ENCODE results near the gene PDHB.

PDHB gene

DNA sequence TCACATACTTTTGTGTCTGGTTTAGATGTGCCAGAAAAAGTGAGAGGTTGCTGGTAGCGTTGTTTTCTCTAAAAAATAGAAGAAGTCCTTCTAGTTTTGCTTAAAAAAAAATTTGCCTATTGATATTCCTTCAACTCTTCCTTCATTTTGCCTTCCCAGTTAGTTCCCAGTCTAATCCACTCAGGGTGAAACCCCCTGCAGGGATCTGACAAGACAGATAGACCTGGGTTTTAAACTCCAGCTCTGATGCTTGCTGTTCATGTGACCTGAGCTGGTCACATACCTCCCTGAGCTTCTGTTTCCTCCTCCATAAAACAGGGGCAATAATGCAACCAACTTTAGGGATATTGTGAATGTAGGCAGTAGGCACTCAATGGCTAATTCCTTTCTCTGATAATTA lies 39.6 kb upstream of the PDHB start:
- no peaks in the 10 kb centered on the region for H3F3A ChIP-seq (ENCODE audit: insufficient read depth, low read length)
- no peaks in the 10 kb centered on the region for H3K9me2 ChIP-seq (ENCODE audit: low read depth, low read length)
- TF ChIP-seq CTCF (IDR thresholded peaks at IDR 0.05; ENCODE audit: low read length): no peak
- no peak for TF ChIP-seq EZH2 (IDR thresholded peaks at IDR 0.05; ENCODE audit: borderline replicate concordance, low read length)
- no peaks in the 10 kb centered on the region for H3K79me2 ChIP-seq (ENCODE audit: insufficient read depth, low read length)
- H3K4me2 ChIP-seq (ENCODE audit: low read length): no peak overlapping the region
- H3K4me1 ChIP-seq (ENCODE audit: insufficient read depth, low read length, severe bottlenecking): peaks cover 5% of the 10 kb centered on the region
- no peak overlapping the region for H3K27ac ChIP-seq (ENCODE audit: low read depth, low read length, poor library complexity, severe bottlenecking)
- no peak overlapping the region for H2AFZ ChIP-seq (ENCODE audit: low read length)
- H3K4me3 ChIP-seq (ENCODE audit: low read depth, low read length, poor library complexity, severe bottlenecking): no peak overlapping the region
- H4K20me1 ChIP-seq (ENCODE audit: insufficient read depth, low read length): no peaks in the 10 kb centered on the region
- H3K9me3 ChIP-seq (ENCODE audit: low read length): no peaks in the 10 kb centered on the region
- no peaks in the 10 kb centered on the region for H3K36me3 ChIP-seq (ENCODE audit: insufficient read depth, low read length)
- H3K27me3 ChIP-seq (ENCODE audit: insufficient read depth, low read length): no peaks in the 10 kb centered on the region; the same call in 1 of the 2 replicates
- no peak overlapping the region for H3K9ac ChIP-seq (ENCODE audit: low read length)

- Histone ChIP-seq H3K4me3 (ENCODE audit: low read depth, low read length, poor library complexity, severe bottlenecking) (no peak overlapping the region), H3K9ac (ENCODE audit: low read length) (no peak overlapping the region), H3K4me1 (ENCODE audit: insufficient read depth, low read length, severe bottlenecking) (peaks cover 5% of the 10 kb centered on the region), H3F3A (ENCODE audit: insufficient read depth, low read length) (no peaks in the 10 kb centered on the region), H3K36me3 (ENCODE audit: insufficient read depth, low read length) (no peaks in the 10 kb centered on the region), H3K27ac (ENCODE audit: low read depth, low read length, poor library complexity, severe bottlenecking) (no peak overlapping the region), H3K79me2 (ENCODE audit: insufficient read depth, low read length) (no peaks in the 10 kb centered on the region), H4K20me1 (ENCODE audit: insufficient read depth, low read length) (no peaks in the 10 kb centered on the region), H3K9me3 (ENCODE audit: low read length) (no peaks in the 10 kb centered on the region), H3K27me3 (ENCODE audit: insufficient read depth, low read length) (no peaks in the 10 kb centered on the region; the same call in 1 of the 2 replicates), H2AFZ (ENCODE audit: low read length) (no peak overlapping the region), H3K9me2 (ENCODE audit: low read depth, low read length) (no peaks in the 10 kb centered on the region), H3K4me2 (ENCODE audit: low read length) (no peak overlapping the region)
- TF ChIP-seq CTCF (IDR thresholded peaks at IDR 0.05; ENCODE audit: low read length): no peak
- no peak for TF ChIP-seq EZH2 (IDR thresholded peaks at IDR 0.05; ENCODE audit: borderline replicate concordance, low read length)
Observed at GRCh38 chr3:58471025-58471887, 37.6 kb upstream of the PDHB start.

GRCh38 chr3:58470363-58471024 lies 36.9 kb upstream of the PDHB start:
- no peaks in the 10 kb centered on the region; the same call in 1 of the 2 replicates for H3K27me3 ChIP-seq (ENCODE audit: insufficient read depth, low read length)
- no peak overlapping the region for H3K9ac ChIP-seq (ENCODE audit: low read length)
- H3K27ac ChIP-seq (ENCODE audit: low read depth, low read length, poor library complexity, severe bottlenecking): no peak overlapping the region
- no peaks in the 10 kb centered on the region for H3F3A ChIP-seq (ENCODE audit: insufficient read depth, low read length)
- H4K20me1 ChIP-seq (ENCODE audit: insufficient read depth, low read length): no peaks in the 10 kb centered on the region
- no peak overlapping the region for H3K4me2 ChIP-seq (ENCODE audit: low read length)
- H3K4me3 ChIP-seq (ENCODE audit: low read depth, low read length, poor library complexity, severe bottlenecking): no peak overlapping the region
- no peak overlapping the region for H2AFZ ChIP-seq (ENCODE audit: low read length)
- H3K4me1 ChIP-seq (ENCODE audit: insufficient read depth, low read length, severe bottlenecking): peaks cover 5% of the 10 kb centered on the region
- no peaks in the 10 kb centered on the region for H3K79me2 ChIP-seq (ENCODE audit: insufficient read depth, low read length)
- H3K9me2 ChIP-seq (ENCODE audit: low read depth, low read length): no peaks in the 10 kb centered on the region
- no peaks in the 10 kb centered on the region for H3K36me3 ChIP-seq (ENCODE audit: insufficient read depth, low read length)
- no peaks in the 10 kb centered on the region for H3K9me3 ChIP-seq (ENCODE audit: low read length)
- TF ChIP-seq CTCF (IDR thresholded peaks at IDR 0.05; ENCODE audit: low read length): no peak
- TF ChIP-seq EZH2 (IDR thresholded peaks at IDR 0.05; ENCODE audit: borderline replicate concordance, low read length): no peak

All from OCI-LY1 (cell line).